GM12873 (cell line): ENCODE results near the gene SRPK1.

Experiments used
- CTCF ChIP-seq: IDR thresholded peaks from 2 replicates; pipeline ENCODE4 v1.5.1; 2012; ENCODE audit warnings: low read depth, mild to moderate bottlenecking, moderate library complexity, low read length, control low read depth; ENCODE audit not compliant: insufficient read depth; ENCODE audit errors: missing control alignments

SRPK1 gene

GRCh38 chr6:35916056-35916455 lies 4.8 kb downstream of the SRPK1 start:
- no peak for TF ChIP-seq CTCF

- TF ChIP-seq CTCF = no peak
These were observed 6.4 kb downstream of the SRPK1 start for GRCh38 chr6:35914536-35914935.

- TF ChIP-seq CTCF = no peak
These were observed 8.8 kb downstream of the SRPK1 start for GRCh38 chr6:35911871-35912653.

GRCh38 chr6:35907750-35908149 lies 13.1 kb downstream of the SRPK1 start:
- TF ChIP-seq CTCF = no peak

GRCh38 chr6:35906499-35906846 lies 14.4 kb downstream of the SRPK1 start:
- TF ChIP-seq CTCF = no peak

- no peak for TF ChIP-seq CTCF
These were observed 14.9 kb downstream of the SRPK1 start for GRCh38 chr6:35905841-35906498.

GRCh38 chr6:35905141-35905785 lies 15.6 kb downstream of the SRPK1 start:
- no peak for TF ChIP-seq CTCF
